Effector memory CD4-positive, alpha-beta T cell (primary cell): ENCODE measurements around the gene PIF1.

Source experiments
- DNase-seq, 3 donors: peaks; one replicate each; pipeline ENCODE4 v3.0.0-alpha.2; 2020
- H3K27ac ChIP-seq: 2 replicates; pipeline ENCODE4 v1.7.0; 2013; ENCODE audit warnings: mild to moderate bottlenecking, low read length, moderate library complexity; ENCODE audit not compliant: insufficient read depth, poor library complexity, severe bottlenecking
- H3K27me3 ChIP-seq: replicated peaks from 2 replicates; pipeline ENCODE4 v1.7.0; 2013; ENCODE audit warnings: mild to moderate bottlenecking, low read length; ENCODE audit not compliant: insufficient read depth, control insufficient read depth, poor library complexity, severe bottlenecking
- H3K36me3 ChIP-seq: 2 replicates; pipeline ENCODE4 v1.7.0; 2013; ENCODE audit warnings: mild to moderate bottlenecking, low read length, moderate library complexity; ENCODE audit not compliant: control insufficient read depth, insufficient read depth
- H3K4me1 ChIP-seq: 2 replicates; pipeline ENCODE4 v1.7.0; 2013; ENCODE audit warnings: low read length, mild to moderate bottlenecking; ENCODE audit not compliant: control insufficient read depth, insufficient read depth, poor library complexity, severe bottlenecking
- H3K4me3 ChIP-seq: 2 replicates; pipeline ENCODE4 v1.7.0; 2013; ENCODE audit warnings: low read length, low read depth, mild to moderate bottlenecking; ENCODE audit not compliant: insufficient read depth, poor library complexity, severe bottlenecking
- H3K9me3 ChIP-seq: 2 replicates; pipeline ENCODE4 v1.7.0; 2013; ENCODE audit warnings: mild to moderate bottlenecking, low read length, moderate library complexity; ENCODE audit not compliant: control insufficient read depth

PIF1 gene

DNA sequence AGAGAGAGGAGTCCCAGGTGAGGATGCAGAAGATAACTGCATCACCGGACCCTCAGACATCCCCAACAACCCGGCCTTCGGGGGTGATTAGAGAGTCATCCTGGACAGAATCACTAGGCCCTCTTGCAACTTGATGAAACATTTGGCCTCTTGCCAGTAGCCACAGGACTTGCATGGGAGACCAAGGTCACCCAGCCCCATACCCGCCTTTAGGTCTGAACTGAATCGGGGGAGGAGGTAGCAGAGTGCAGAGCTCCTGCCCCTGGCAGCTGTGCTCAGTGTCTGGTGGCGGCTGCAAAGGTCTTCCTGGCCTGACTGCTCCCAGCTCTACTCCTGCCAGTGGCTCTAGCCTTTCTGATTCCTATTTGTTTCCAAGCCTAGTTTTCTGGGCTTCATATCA, 12.4 kb downstream of the PIF1 start:
- no peak overlapping the region for H3K4me3 ChIP-seq
- no peaks in the 10 kb centered on the region for H3K4me1 ChIP-seq
- no peaks in the 10 kb centered on the region for H3K27me3 ChIP-seq
- no peak for DNase-seq
- H3K9me3 ChIP-seq: no peaks in the 10 kb centered on the region
- no peaks in the 10 kb centered on the region for H3K36me3 ChIP-seq
- no peak overlapping the region for H3K27ac ChIP-seq

- DNase-seq: no peak
- Histone ChIP-seq H3K4me3 (no peak overlapping the region), H3K9me3 (no peaks in the 10 kb centered on the region), H3K36me3 (no peaks in the 10 kb centered on the region), H3K4me1 (no peaks in the 10 kb centered on the region), H3K27ac (no peak overlapping the region), H3K27me3 (no peaks in the 10 kb centered on the region)
These were observed 14.7 kb downstream of the PIF1 start for GRCh38 chr15:64810497-64811326.

GRCh38 chr15:64809649-64810496, 15.6 kb downstream of the PIF1 start:
- peak; percentile 36 to 56 (median 39) for DNase-seq

DNA sequence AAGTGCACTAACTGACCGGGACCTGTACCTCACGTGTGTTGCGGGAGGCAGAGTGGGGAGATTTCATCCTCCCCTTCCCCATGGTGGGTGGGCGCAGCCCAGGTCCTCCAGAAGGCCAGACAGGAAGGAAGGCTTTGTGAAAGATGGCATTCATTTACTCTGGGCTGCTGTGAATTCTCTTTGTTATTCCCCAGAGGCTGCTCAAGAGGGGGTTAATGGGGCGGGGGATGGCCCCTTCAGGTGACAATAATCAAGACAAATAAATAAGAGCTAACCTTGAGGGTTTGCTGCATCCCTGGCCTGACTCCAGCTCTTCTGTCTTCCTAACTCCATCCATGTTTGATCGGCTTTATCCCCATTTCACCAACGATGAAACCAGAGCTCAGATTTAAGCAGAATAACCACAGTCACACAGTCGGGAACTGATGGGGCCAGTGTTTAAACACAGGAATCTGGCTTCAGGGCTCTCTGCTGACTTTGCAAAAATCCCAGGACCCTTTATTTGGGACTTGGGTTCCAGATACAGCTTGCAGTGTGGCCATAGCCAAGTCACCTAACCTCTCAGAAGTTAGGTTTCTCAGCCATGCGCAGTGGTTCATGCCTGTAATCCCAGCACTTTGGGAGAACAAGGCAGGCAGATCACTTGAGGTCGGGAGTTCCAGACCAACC, 16.5 kb downstream of the PIF1 start:
- no peak overlapping the region for H3K27ac ChIP-seq
- no peaks in the 10 kb centered on the region for H3K9me3 ChIP-seq
- no peaks in the 10 kb centered on the region for H3K36me3 ChIP-seq
- H3K4me3 ChIP-seq: no peak overlapping the region
- H3K27me3 ChIP-seq: no peaks in the 10 kb centered on the region
- H3K4me1 ChIP-seq: no peaks in the 10 kb centered on the region
- DNase-seq: no peak

More at GRCh38 chr15:64809649-64810496, 15.6 kb downstream of the PIF1 start:
- H3K36me3 ChIP-seq: no peaks in the 10 kb centered on the region
- H3K27ac ChIP-seq: no peak overlapping the region
- H3K4me3 ChIP-seq: no peak overlapping the region
- H3K9me3 ChIP-seq: no peaks in the 10 kb centered on the region
- no peaks in the 10 kb centered on the region for H3K27me3 ChIP-seq
- no peaks in the 10 kb centered on the region for H3K4me1 ChIP-seq

DNA sequence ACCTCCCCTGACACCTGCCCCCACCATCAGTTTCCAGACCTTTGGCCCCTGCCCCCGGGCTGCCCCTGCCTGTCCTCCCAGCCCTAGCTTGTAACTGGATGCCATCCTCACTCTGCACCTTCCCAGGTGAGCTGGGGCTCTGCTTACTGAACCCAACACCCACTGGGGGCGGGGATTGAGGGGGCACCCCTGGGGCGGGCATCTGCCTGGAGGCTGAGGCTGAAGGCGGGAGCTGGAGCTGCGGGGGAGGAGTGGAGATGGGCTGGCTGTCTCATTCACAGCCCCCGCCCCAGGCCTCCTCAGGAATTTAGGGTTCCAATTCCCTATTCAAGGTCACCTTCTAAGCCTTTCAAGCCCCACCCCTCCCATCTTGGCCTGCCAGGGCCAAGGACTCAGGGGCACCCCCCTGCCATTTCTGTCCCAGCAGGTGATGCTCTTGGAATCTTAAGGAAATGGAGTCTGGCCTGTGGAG, 17.7 kb downstream of the PIF1 start:
- Histone ChIP-seq H3K27ac (no peak overlapping the region), H3K9me3 (no peaks in the 10 kb centered on the region), H3K4me3 (no peak overlapping the region), H3K27me3 (no peaks in the 10 kb centered on the region), H3K4me1 (no peaks in the 10 kb centered on the region), H3K36me3 (no peaks in the 10 kb centered on the region)
- no peak for DNase-seq

DNA sequence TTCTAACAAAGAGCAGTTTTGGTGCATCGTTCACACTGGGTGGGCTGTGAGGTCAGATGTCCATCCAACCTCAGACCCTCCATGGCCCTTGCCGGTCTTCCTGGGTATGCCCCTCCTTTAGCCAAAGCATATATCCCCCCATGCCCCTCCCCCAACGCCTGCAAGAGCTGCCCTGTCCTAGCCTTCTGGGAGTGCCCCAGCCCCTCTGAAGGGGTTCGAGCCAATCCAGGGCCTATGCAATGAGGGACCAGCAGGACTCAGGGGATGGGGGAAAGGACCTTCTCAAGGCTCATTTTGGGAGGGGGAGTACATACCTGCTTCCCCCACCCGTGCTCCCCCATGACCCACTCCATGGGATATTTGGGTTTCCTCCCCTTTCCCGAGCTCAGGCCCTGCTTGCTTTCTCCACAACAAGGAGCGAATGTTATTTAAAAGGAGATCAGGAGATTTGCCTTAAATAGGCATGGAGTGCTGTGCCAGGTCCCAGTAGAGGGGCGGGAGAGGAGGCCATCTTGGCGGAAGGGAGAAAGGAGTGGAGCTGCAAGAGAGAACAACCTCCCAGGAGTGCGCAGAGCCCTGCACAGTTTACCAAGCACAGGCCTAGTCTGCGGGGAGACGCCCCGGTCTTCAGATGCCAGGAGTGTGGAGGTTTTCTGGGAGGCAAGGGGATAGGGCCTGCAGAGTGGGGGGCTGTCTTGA, 18.2 kb downstream of the PIF1 start:
- no peaks in the 10 kb centered on the region for H3K36me3 ChIP-seq
- DNase-seq: no peak
- H3K4me1 ChIP-seq: no peaks in the 10 kb centered on the region
- H3K4me3 ChIP-seq: no peak overlapping the region
- H3K9me3 ChIP-seq: no peaks in the 10 kb centered on the region
- no peak overlapping the region for H3K27ac ChIP-seq
- H3K27me3 ChIP-seq: no peaks in the 10 kb centered on the region

DNA sequence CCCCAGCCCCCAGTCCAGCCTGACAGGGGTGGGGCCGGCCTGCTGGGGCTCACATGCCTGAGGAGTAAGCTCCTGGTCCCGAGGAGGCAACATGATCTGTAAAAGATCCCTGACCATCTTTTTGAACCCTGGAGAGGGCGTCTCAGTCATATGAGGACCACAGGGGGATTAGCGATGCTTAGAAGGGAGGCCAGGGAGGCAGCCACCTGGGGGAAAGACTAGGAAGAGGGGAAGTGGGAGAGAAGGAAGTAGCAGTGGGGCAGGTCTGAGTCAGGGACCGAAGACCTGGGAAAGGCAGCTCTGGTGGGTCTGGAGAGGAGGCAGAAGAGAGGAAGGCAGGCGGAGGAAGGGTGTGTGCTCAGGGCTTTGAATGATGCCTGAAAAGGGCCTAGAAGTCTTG, 18.9 kb downstream of the PIF1 start:
- Histone ChIP-seq H3K4me3 (no peak overlapping the region), H3K9me3 (no peaks in the 10 kb centered on the region), H3K27ac (no peak overlapping the region), H3K4me1 (no peaks in the 10 kb centered on the region), H3K36me3 (no peaks in the 10 kb centered on the region), H3K27me3 (no peaks in the 10 kb centered on the region)
- no peak for DNase-seq

GRCh38 chr15:64804619-64805018, 20.8 kb downstream of the PIF1 start:
- Histone ChIP-seq H3K36me3 (no peaks in the 10 kb centered on the region), H3K27me3 (no peaks in the 10 kb centered on the region), H3K9me3 (no peaks in the 10 kb centered on the region), H3K4me3 (no peak overlapping the region), H3K4me1 (no peaks in the 10 kb centered on the region), H3K27ac (no peak overlapping the region)
- no peak for DNase-seq

DNA sequence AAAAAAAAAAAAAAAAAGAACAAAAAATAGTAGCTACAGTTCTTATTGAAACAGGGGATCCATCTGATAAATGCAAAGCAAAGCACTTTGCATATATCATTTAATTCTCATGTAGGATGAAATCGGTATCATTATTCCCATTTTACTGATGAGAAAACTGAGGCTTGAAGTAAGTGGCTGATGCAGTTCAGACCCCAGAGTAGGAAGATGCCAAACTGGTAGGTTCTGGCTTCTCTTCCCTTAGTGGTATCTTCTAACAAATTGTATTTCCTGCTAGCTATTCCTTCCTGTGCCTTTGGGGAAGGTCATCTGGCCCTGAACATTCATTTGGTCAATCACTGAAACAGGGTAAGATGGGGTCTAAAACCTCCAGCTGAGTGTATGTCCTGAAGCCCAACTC, 21.9 kb downstream of the PIF1 start:
- Histone ChIP-seq H3K27me3 (no peaks in the 10 kb centered on the region), H3K36me3 (no peaks in the 10 kb centered on the region), H3K4me3 (no peak overlapping the region), H3K9me3 (no peaks in the 10 kb centered on the region), H3K4me1 (no peaks in the 10 kb centered on the region), H3K27ac (no peak overlapping the region)
- DNase-seq: no peak
